Neural cell (in vitro differentiated cells): ENCODE data around the gene OOEP.

Experiments used
- TAF1 ChIP-seq: IDR thresholded peaks from 2 replicates; pipeline ENCODE4 v1.6.1; 2012; ENCODE audit warnings: low read depth
- TF ChIP-seq, protein P1 (sequence below): fragments of 450-650 bp; IDR thresholded peaks from 2 replicates; pipeline ENCODE4 v1.5.1; 2014; ENCODE audit warnings: antibody characterized with exemption, mild to moderate bottlenecking, moderate library complexity; ENCODE audit not compliant: poor library complexity, severe bottlenecking
- TF ChIP-seq, protein P2 (sequence below): IDR thresholded peaks from 2 replicates; pipeline ENCODE4 v1.6.1; 2012; ENCODE audit warnings: borderline replicate concordance

DNA sequence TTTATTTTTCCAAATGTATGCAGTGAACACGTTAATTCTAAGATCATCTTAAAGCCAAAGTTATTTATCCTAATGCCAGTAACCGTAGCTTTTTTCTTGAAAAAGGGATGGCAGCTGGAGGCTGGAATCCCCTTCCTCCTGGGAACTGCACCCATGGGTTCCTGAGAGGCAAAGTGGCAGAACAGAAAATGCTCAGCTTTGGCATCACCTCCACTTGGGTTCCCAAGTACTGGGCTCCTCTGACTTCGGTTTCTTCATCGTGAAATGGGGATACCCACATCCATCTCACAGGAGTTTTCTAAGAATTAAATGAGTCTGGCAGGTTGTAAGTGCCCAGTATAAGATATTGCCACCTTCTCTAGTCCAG, 18.7 kb upstream of the OOEP start:
- TF ChIP-seq, protein P1, sequence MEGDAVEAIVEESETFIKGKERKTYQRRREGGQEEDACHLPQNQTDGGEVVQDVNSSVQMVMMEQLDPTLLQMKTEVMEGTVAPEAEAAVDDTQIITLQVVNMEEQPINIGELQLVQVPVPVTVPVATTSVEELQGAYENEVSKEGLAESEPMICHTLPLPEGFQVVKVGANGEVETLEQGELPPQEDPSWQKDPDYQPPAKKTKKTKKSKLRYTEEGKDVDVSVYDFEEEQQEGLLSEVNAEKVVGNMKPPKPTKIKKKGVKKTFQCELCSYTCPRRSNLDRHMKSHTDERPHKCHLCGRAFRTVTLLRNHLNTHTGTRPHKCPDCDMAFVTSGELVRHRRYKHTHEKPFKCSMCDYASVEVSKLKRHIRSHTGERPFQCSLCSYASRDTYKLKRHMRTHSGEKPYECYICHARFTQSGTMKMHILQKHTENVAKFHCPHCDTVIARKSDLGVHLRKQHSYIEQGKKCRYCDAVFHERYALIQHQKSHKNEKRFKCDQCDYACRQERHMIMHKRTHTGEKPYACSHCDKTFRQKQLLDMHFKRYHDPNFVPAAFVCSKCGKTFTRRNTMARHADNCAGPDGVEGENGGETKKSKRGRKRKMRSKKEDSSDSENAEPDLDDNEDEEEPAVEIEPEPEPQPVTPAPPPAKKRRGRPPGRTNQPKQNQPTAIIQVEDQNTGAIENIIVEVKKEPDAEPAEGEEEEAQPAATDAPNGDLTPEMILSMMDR: no peak
- TF ChIP-seq, protein P2, sequence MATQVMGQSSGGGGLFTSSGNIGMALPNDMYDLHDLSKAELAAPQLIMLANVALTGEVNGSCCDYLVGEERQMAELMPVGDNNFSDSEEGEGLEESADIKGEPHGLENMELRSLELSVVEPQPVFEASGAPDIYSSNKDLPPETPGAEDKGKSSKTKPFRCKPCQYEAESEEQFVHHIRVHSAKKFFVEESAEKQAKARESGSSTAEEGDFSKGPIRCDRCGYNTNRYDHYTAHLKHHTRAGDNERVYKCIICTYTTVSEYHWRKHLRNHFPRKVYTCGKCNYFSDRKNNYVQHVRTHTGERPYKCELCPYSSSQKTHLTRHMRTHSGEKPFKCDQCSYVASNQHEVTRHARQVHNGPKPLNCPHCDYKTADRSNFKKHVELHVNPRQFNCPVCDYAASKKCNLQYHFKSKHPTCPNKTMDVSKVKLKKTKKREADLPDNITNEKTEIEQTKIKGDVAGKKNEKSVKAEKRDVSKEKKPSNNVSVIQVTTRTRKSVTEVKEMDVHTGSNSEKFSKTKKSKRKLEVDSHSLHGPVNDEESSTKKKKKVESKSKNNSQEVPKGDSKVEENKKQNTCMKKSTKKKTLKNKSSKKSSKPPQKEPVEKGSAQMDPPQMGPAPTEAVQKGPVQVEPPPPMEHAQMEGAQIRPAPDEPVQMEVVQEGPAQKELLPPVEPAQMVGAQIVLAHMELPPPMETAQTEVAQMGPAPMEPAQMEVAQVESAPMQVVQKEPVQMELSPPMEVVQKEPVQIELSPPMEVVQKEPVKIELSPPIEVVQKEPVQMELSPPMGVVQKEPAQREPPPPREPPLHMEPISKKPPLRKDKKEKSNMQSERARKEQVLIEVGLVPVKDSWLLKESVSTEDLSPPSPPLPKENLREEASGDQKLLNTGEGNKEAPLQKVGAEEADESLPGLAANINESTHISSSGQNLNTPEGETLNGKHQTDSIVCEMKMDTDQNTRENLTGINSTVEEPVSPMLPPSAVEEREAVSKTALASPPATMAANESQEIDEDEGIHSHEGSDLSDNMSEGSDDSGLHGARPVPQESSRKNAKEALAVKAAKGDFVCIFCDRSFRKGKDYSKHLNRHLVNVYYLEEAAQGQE: no peak
- TF ChIP-seq TAF1: no peak
